ENCODE data around the gene SNHG17.

The SNHG17 gene

GRCh38 chr20:38421915-38422314 is 13.2 kb downstream of the SNHG17 start:
- peak in 1 of 2 experiments; percentile 17 for DNase-seq (ENCODE audit: low read depth in 1 of 2, low spot score in 1 of 2)
- H3K27ac ChIP-seq (replicated peaks): no peak overlapping the region
- TF ChIP-seq SPI1 (IDR thresholded peaks at IDR 0.05; ENCODE audit: borderline replicate concordance, low read depth) (no peak), GABPA (IDR thresholded peaks at IDR 0.05; ENCODE audit: low read depth) (no peak), REST (IDR thresholded peaks at IDR 0.05; ENCODE audit: insufficient replicate concordance, low read depth) (no peak), POLR2AphosphoS5 (IDR thresholded peaks at IDR 0.05; ENCODE audit: low read depth) (no peak), CTCF (IDR thresholded peaks at IDR 0.05; ENCODE audit: insufficient read depth, low read length) (no peak)
- no peaks in the 10 kb centered on the region for H3K27me3 ChIP-seq (ENCODE audit: insufficient read depth, poor library complexity, severe bottlenecking)
- H3K4me3 ChIP-seq (replicated peaks; ENCODE audit: insufficient read depth, low read length): no peak overlapping the region

GRCh38 chr20:38420388-38421085 is 14.6 kb downstream of the SNHG17 start:
- H3K27me3 ChIP-seq (ENCODE audit: insufficient read depth, poor library complexity, severe bottlenecking): no peaks in the 10 kb centered on the region
- peak in 1 of 2 experiments; percentile 20 for DNase-seq (ENCODE audit: low read depth in 1 of 2, low spot score in 1 of 2)
- H3K4me3 ChIP-seq (replicated peaks; ENCODE audit: insufficient read depth, low read length): no peak overlapping the region
- no peak overlapping the region for H3K27ac ChIP-seq (replicated peaks)
- no peak for TF ChIP-seq GABPA (IDR thresholded peaks at IDR 0.05; ENCODE audit: low read depth)
- TF ChIP-seq CTCF (IDR thresholded peaks at IDR 0.05; ENCODE audit: insufficient read depth, low read length): no peak
- TF ChIP-seq SPI1 (IDR thresholded peaks at IDR 0.05; ENCODE audit: borderline replicate concordance, low read depth): no peak
- no peak for TF ChIP-seq POLR2AphosphoS5 (IDR thresholded peaks at IDR 0.05; ENCODE audit: low read depth)
- TF ChIP-seq REST (IDR thresholded peaks at IDR 0.05; ENCODE audit: insufficient replicate concordance, low read depth): no peak

- peak in 1 of 2 experiments; percentile 12 for DNase-seq (ENCODE audit: low read depth in 1 of 2, low spot score in 1 of 2)
- H3K27ac ChIP-seq (replicated peaks): no peak overlapping the region
- TF ChIP-seq CTCF (IDR thresholded peaks at IDR 0.05; ENCODE audit: insufficient read depth, low read length): no peak
- TF ChIP-seq SPI1 (IDR thresholded peaks at IDR 0.05; ENCODE audit: borderline replicate concordance, low read depth): no peak
- TF ChIP-seq POLR2AphosphoS5 (IDR thresholded peaks at IDR 0.05; ENCODE audit: low read depth): peak; percentile 69
- TF ChIP-seq REST (IDR thresholded peaks at IDR 0.05; ENCODE audit: insufficient replicate concordance, low read depth): no peak
- TF ChIP-seq GABPA (IDR thresholded peaks at IDR 0.05; ENCODE audit: low read depth): no peak
- H3K27me3 ChIP-seq (ENCODE audit: insufficient read depth, poor library complexity, severe bottlenecking): no peaks in the 10 kb centered on the region
- H3K4me3 ChIP-seq (replicated peaks; ENCODE audit: insufficient read depth, low read length): no peak overlapping the region
Observed at GRCh38 chr20:38418509-38419204, 16.5 kb downstream of the SNHG17 start.
